ENCODE results near the gene PCCA. TPM values are rescaled to one million over a fixed set of nuclear protein-coding genes. Genes with fewer than 3 reads are reported as not detected.
A peak's percentile ranks its signal among the peaks of the same experiment; 100 is the strongest.
"Not testable (repeated sequence)": the region's sequence is repeated elsewhere in the genome, so short reads cannot be mapped to it uniquely, and the experiment has no call there.

Gene PCCA
- total and polyA plus RNA-seq, 5 donors, result 35.6 to 56.2 (median 54.6) TPM

GRCh38 chr13:100245104-100245503 is 156.2 kb downstream of the PCCA start:
- no peaks in the 10 kb centered on the region for H3K27me3 ChIP-seq (ENCODE audit: control insufficient read depth, insufficient read depth)
- 67% methylated on average over 1 of the region's 1 CpG for WGBS
- no peak overlapping the region for H3K4me3 ChIP-seq (ENCODE audit: low read length)
- H3K27ac ChIP-seq (ENCODE audit: low read length), result no peak overlapping the region
- intact Hi-C loops (cut with DNase I), result loop anchor here in 1 of 4 donors (10.0 kb wide), 1 partner anchor 270 kb away; no protein-coding TSS in a partner anchor
- no peaks in the 10 kb centered on the region for H3K4me1 ChIP-seq (ENCODE audit: control insufficient read depth, insufficient read depth, low read length)
- DNase-seq (no peak), ATAC-seq (no peak)
- H3K9me3 ChIP-seq (ENCODE audit: control insufficient read depth, low read length), result no peaks in the 10 kb centered on the region

GRCh38 chr13:100247937-100248336 is 159.0 kb downstream of the PCCA start:
- no peak overlapping the region for H3K4me3 ChIP-seq (ENCODE audit: low read length)
- H3K4me1 ChIP-seq (ENCODE audit: control insufficient read depth, insufficient read depth, low read length), result no peaks in the 10 kb centered on the region
- H3K27ac ChIP-seq (ENCODE audit: low read length), result no peak overlapping the region
- ATAC-seq (no peak), DNase-seq (no peak)
- WGBS, result 97% methylated on average over 1 of the region's 1 CpG
- no peaks in the 10 kb centered on the region for H3K9me3 ChIP-seq (ENCODE audit: control insufficient read depth, low read length)
- no peaks in the 10 kb centered on the region for H3K27me3 ChIP-seq (ENCODE audit: control insufficient read depth, insufficient read depth)
- intact Hi-C loops (cut with DNase I), result loop anchor here in 1 of 4 donors (10.0 kb wide), 1 partner anchor 267 kb away; no protein-coding TSS in a partner anchor

- WGBS, result 88% methylated on average over 7 of the region's 7 CpGs
- no peak for DNase-seq
- intact Hi-C loops (cut with DNase I), result no loop called here
Observed at GRCh38 chr13:100254002-100254401, 165.1 kb downstream of the PCCA start.

GRCh38 chr13:100262404-100262803 is 173.5 kb downstream of the PCCA start:
- 93% methylated on average over 3 of the region's 3 CpGs for WGBS
- Histone ChIP-seq H3K4me3 (ENCODE audit: low read length) (no peak overlapping the region), H3K9me3 (ENCODE audit: control insufficient read depth, low read length) (no peaks in the 10 kb centered on the region), H3K27me3 (ENCODE audit: control insufficient read depth, insufficient read depth) (no peaks in the 10 kb centered on the region), H3K4me1 (ENCODE audit: control insufficient read depth, insufficient read depth, low read length) (no peaks in the 10 kb centered on the region), H3K27ac (ENCODE audit: low read length) (no peak overlapping the region)
- ATAC-seq, result no peak
- intact Hi-C loops (cut with DNase I), result no loop called here
- no peak for DNase-seq

More at GRCh38 chr13:100254002-100254401, 165.1 kb downstream of the PCCA start:
- no peak for ATAC-seq
- H3K27me3 ChIP-seq (ENCODE audit: control insufficient read depth, insufficient read depth), result no peaks in the 10 kb centered on the region
- H3K27ac ChIP-seq (ENCODE audit: low read length), result no peak overlapping the region
- H3K4me3 ChIP-seq (ENCODE audit: low read length), result no peak overlapping the region
- H3K9me3 ChIP-seq (ENCODE audit: control insufficient read depth, low read length), result no peaks in the 10 kb centered on the region
- H3K4me1 ChIP-seq (ENCODE audit: control insufficient read depth, insufficient read depth, low read length), result no peaks in the 10 kb centered on the region

GRCh38 chr13:100266026-100266425 is 177.1 kb downstream of the PCCA start:
- Histone ChIP-seq H3K27me3 (ENCODE audit: control insufficient read depth, insufficient read depth) (no peaks in the 10 kb centered on the region), H3K9me3 (ENCODE audit: control insufficient read depth, low read length) (no peaks in the 10 kb centered on the region), H3K27ac (ENCODE audit: low read length) (no peak overlapping the region), H3K4me3 (ENCODE audit: low read length) (no peak overlapping the region), H3K4me1 (ENCODE audit: control insufficient read depth, insufficient read depth, low read length) (no peaks in the 10 kb centered on the region)
- DNase-seq, result no peak
- WGBS, result 94% methylated on average over 2 of the region's 2 CpGs
- intact Hi-C loops (cut with DNase I), result no loop called here
- ATAC-seq, result no peak

- Histone ChIP-seq H3K27ac (ENCODE audit: low read length) (no peak overlapping the region), H3K27me3 (ENCODE audit: control insufficient read depth, insufficient read depth) (no peaks in the 10 kb centered on the region), H3K4me1 (ENCODE audit: control insufficient read depth, insufficient read depth, low read length) (no peaks in the 10 kb centered on the region), H3K4me3 (ENCODE audit: low read length) (no peak overlapping the region), H3K9me3 (ENCODE audit: control insufficient read depth, low read length) (no peaks in the 10 kb centered on the region)
- WGBS, result 17% methylated on average over 2 of the region's 2 CpGs
- ATAC-seq (peak; percentile 96 to 98), DNase-seq (peak; percentile 84 to 94 (median 90))
- intact Hi-C loops (cut with DNase I), result no loop called here
Observed at GRCh38 chr13:100269837-100270236, 180.9 kb downstream of the PCCA start.

- DNase-seq, result no peak
- ATAC-seq, result no peak
- Histone ChIP-seq H3K27ac (ENCODE audit: low read length) (no peak overlapping the region), H3K27me3 (ENCODE audit: control insufficient read depth, insufficient read depth) (no peaks in the 10 kb centered on the region), H3K9me3 (ENCODE audit: control insufficient read depth, low read length) (no peaks in the 10 kb centered on the region), H3K4me1 (ENCODE audit: control insufficient read depth, insufficient read depth, low read length) (no peaks in the 10 kb centered on the region), H3K4me3 (ENCODE audit: low read length) (no peak overlapping the region)
- intact Hi-C loops (cut with DNase I), result no loop called here
- WGBS, result 93% methylated on average over 6 of the region's 6 CpGs
Observed at GRCh38 chr13:100273138-100273537, 184.2 kb downstream of the PCCA start.

GRCh38 chr13:100273552-100273951 is 184.7 kb downstream of the PCCA start:
- no peak for ATAC-seq
- no peak overlapping the region for H3K27ac ChIP-seq (ENCODE audit: low read length)
- no peaks in the 10 kb centered on the region for H3K9me3 ChIP-seq (ENCODE audit: control insufficient read depth, low read length)
- H3K4me3 ChIP-seq (ENCODE audit: low read length), result no peak overlapping the region
- H3K27me3 ChIP-seq (ENCODE audit: control insufficient read depth, insufficient read depth), result no peaks in the 10 kb centered on the region
- intact Hi-C loops (cut with DNase I), result no loop called here
- WGBS, result 73% methylated on average over 6 of the region's 6 CpGs
- DNase-seq, result no peak
- no peaks in the 10 kb centered on the region for H3K4me1 ChIP-seq (ENCODE audit: control insufficient read depth, insufficient read depth, low read length)

- intact Hi-C loops (cut with DNase I), result no loop called here
- Histone ChIP-seq H3K27me3 (ENCODE audit: control insufficient read depth, insufficient read depth) (no peaks in the 10 kb centered on the region), H3K27ac (ENCODE audit: low read length) (no peak overlapping the region), H3K9me3 (ENCODE audit: control insufficient read depth, low read length) (no peaks in the 10 kb centered on the region), H3K4me1 (ENCODE audit: control insufficient read depth, insufficient read depth, low read length) (no peaks in the 10 kb centered on the region), H3K4me3 (ENCODE audit: low read length) (no peak overlapping the region)
- WGBS, result 93% methylated on average over 12 of the region's 12 CpGs
- ATAC-seq (no peak), DNase-seq (no peak)
Observed at GRCh38 chr13:100274942-100275506, 186.1 kb downstream of the PCCA start.

GRCh38 chr13:100275746-100276145 is 186.9 kb downstream of the PCCA start:
- H3K27ac ChIP-seq (ENCODE audit: low read length), result no peak overlapping the region
- 88% methylated on average over 5 of the region's 5 CpGs for WGBS
- ATAC-seq, result no peak

GRCh38 chr13:100280681-100281080 is 191.8 kb downstream of the PCCA start:
- DNase-seq, result no peak
- ATAC-seq, result no peak
- Histone ChIP-seq H3K27ac (ENCODE audit: low read length) (no peak overlapping the region), H3K4me3 (ENCODE audit: low read length) (no peak overlapping the region), H3K4me1 (ENCODE audit: control insufficient read depth, insufficient read depth, low read length) (no peaks in the 10 kb centered on the region), H3K27me3 (ENCODE audit: control insufficient read depth, insufficient read depth) (no peaks in the 10 kb centered on the region), H3K9me3 (ENCODE audit: control insufficient read depth, low read length) (no peaks in the 10 kb centered on the region)
- WGBS, result 95% methylated on average over 5 of the region's 5 CpGs
- intact Hi-C loops (cut with DNase I), result no loop called here

More at GRCh38 chr13:100275746-100276145, 186.9 kb downstream of the PCCA start:
- no peaks in the 10 kb centered on the region for H3K9me3 ChIP-seq (ENCODE audit: control insufficient read depth, low read length)
- no peak for DNase-seq
- no peak overlapping the region for H3K4me3 ChIP-seq (ENCODE audit: low read length)
- no peaks in the 10 kb centered on the region for H3K27me3 ChIP-seq (ENCODE audit: control insufficient read depth, insufficient read depth)
- H3K4me1 ChIP-seq (ENCODE audit: control insufficient read depth, insufficient read depth, low read length), result no peaks in the 10 kb centered on the region
- intact Hi-C loops (cut with DNase I), result no loop called here

- WGBS, result 98% methylated on average over 16 of the region's 16 CpGs
- H3K27me3 ChIP-seq (ENCODE audit: control insufficient read depth, insufficient read depth), result not testable (repeated sequence)
Observed at GRCh38 chr13:100282306-100282705, 193.4 kb downstream of the PCCA start.

More at GRCh38 chr13:100282306-100282705, 193.4 kb downstream of the PCCA start:
- H3K27ac ChIP-seq (ENCODE audit: low read length); H3K9me3 ChIP-seq (ENCODE audit: control insufficient read depth, low read length); intact Hi-C loops (cut with DNase I); H3K4me3 ChIP-seq (ENCODE audit: low read length); H3K4me1 ChIP-seq (ENCODE audit: control insufficient read depth, insufficient read depth, low read length); ATAC-seq; DNase-seq: not testable (repeated sequence)
